Endothelial cell of umbilical vein (primary cell): ENCODE results near the gene ARF1. TPM values are rescaled to one million over a fixed set of nuclear protein-coding genes. Genes with fewer than 3 reads are reported as not detected.
A peak's percentile ranks its signal among the peaks of the same experiment; 100 is the strongest.

ENCODE experiments used
- BruUV-seq: library from RNA; stranded (reverse); fragments of 400-500 nt; replicated peaks from 2 replicates; lab custom pipeline; 2021; lab: Mats Ljungman, UMichigan
- CTCF ChIA-PET: fragments of 300-600, 350-600 bp; sonication (Branson Sonifier 250); formaldehyde crosslinking; loops from one replicate; lab custom pipeline; 2021; ENCODE audit warnings: antibody characterized with exemption, inconsistent platforms; lab: Charles Lee
- POLR2A ChIA-PET: fragments of 300-600, 350-600 bp; sonication (Branson Sonifier 250); formaldehyde crosslinking; loops from one replicate; lab custom pipeline; 2021; ENCODE audit warnings: antibody characterized with exemption, inconsistent platforms; lab: Charles Lee
- DNase-seq: peaks from one replicate; pipeline ENCODE4 v3.0.0-alpha.2; 2011; ENCODE audit warnings: low read depth, low spot score
- FAIRE-seq: peaks from 2 replicates; lab custom pipeline; 2011; peaks lifted over from hg19 to GRCh38; lab: Jason Lieb, UNC
- H2AFZ ChIP-seq: 2 replicates; pipeline ENCODE4 v1.6.0; 2012; ENCODE audit warnings: low read depth, low read length, control low read depth, inconsistent platforms
- H3K27ac ChIP-seq: 2 replicates; pipeline ENCODE4 v1.5.1; 2011; ENCODE audit warnings: low read depth, mild to moderate bottlenecking, control low read depth, low read length, moderate library complexity; ENCODE audit not compliant: insufficient read depth
- H3K27me3 ChIP-seq, 2 experiments: 2 replicates each; pipeline versions ENCODE4 v1.6.0 to v1.6.1; 2011; ENCODE audit warnings: low read length in 2 of 2, mixed read lengths in 1 of 2; ENCODE audit not compliant: control insufficient read depth in 2 of 2, insufficient read depth in 2 of 2
- H3K36me3 ChIP-seq, 2 experiments: 2 replicates in 1 of 2; 3 replicates in 1 of 2; pipeline ENCODE4 v1.5.1; 2011; ENCODE audit warnings: low read length in 2 of 2, mild to moderate bottlenecking in 1 of 2, moderate library complexity in 1 of 2; ENCODE audit not compliant: control insufficient read depth in 2 of 2, insufficient read depth in 2 of 2; ENCODE audit errors: extremely low read depth in 1 of 2
- H3K4me1 ChIP-seq: 3 replicates; pipeline ENCODE4 v1.5.1; 2011; ENCODE audit warnings: mild to moderate bottlenecking, low read length; ENCODE audit not compliant: control insufficient read depth, insufficient read depth; ENCODE audit errors: extremely low read depth
- H3K4me2 ChIP-seq: 2 replicates; pipeline ENCODE4 v1.6.1; 2011; ENCODE audit warnings: low read length, control low read depth, mixed read lengths; ENCODE audit not compliant: insufficient read depth
- H3K4me3 ChIP-seq, 3 experiments: fragments of 200-600 bp in 1 of 3; sonication (generic), shearing (Covaris generic) in 1 of 3; replicated peaks in 1 of 3; 2 replicates each; pipeline ENCODE4 v1.5.1; 2011 to 2016; ENCODE audit warnings: control low read depth in 3 of 3, low read length in 3 of 3, mild to moderate bottlenecking in 2 of 3, inconsistent platforms in 1 of 3, low read depth in 1 of 3, moderate library complexity in 1 of 3; ENCODE audit not compliant: insufficient read depth in 1 of 3
- H3K79me2 ChIP-seq: 2 replicates; pipeline ENCODE4 v1.6.0; 2012; ENCODE audit warnings: low read length, inconsistent platforms; ENCODE audit not compliant: control insufficient read depth, insufficient read depth
- H3K9ac ChIP-seq: replicated peaks from 2 replicates; pipeline ENCODE3; 2011; ENCODE audit warnings: low read length, control low read depth; ENCODE audit not compliant: insufficient read depth; ENCODE audit errors: extremely low read depth
- H3K9me1 ChIP-seq: replicated peaks from 3 replicates; pipeline ENCODE4 v1.6.0; 2011; ENCODE audit warnings: mild to moderate bottlenecking, low read length; ENCODE audit not compliant: control insufficient read depth, insufficient read depth; ENCODE audit errors: extremely low read depth
- H3K9me3 ChIP-seq: replicated peaks from 2 replicates; pipeline ENCODE4 v1.5.1; 2012; ENCODE audit warnings: low read length, inconsistent platforms; ENCODE audit not compliant: control insufficient read depth, insufficient read depth
- H4K20me1 ChIP-seq: replicated peaks from 2 replicates; pipeline ENCODE3; 2011; ENCODE audit warnings: mild to moderate bottlenecking, low read length; ENCODE audit not compliant: control insufficient read depth, insufficient read depth; ENCODE audit errors: extremely low read depth
- CTCF ChIP-seq, 2 donors: IDR thresholded peaks; 1 replicate in 1 of 2; 2 replicates in 1 of 2; pipeline ENCODE4 v1.5.1; 2011; ENCODE audit warnings: low read length in 2 of 2, mild to moderate bottlenecking in 2 of 2, moderate library complexity in 2 of 2, control low read depth in 1 of 2, inconsistent platforms in 1 of 2, low read depth in 1 of 2; ENCODE audit not compliant: insufficient read depth in 1 of 2; ENCODE audit errors: extremely low read depth in 1 of 2
- EZH2 ChIP-seq: IDR thresholded peaks from 2 replicates; pipeline ENCODE4 v1.6.1; 2012; ENCODE audit warnings: borderline replicate concordance, low read depth, mild to moderate bottlenecking, moderate library complexity, low read length, inconsistent platforms; ENCODE audit not compliant: severe bottlenecking
- FOS ChIP-seq: IDR thresholded peaks from 2 replicates; pipeline ENCODE4 v1.6.1; 2011; ENCODE audit warnings: mild to moderate bottlenecking, low read length, moderate library complexity, borderline replicate concordance; ENCODE audit not compliant: insufficient read depth
- GATA2 ChIP-seq: IDR thresholded peaks from 2 replicates; pipeline ENCODE4 v1.7.0; 2011; ENCODE audit warnings: low read depth, mild to moderate bottlenecking, moderate library complexity, mixed read lengths, low read length; ENCODE audit not compliant: insufficient read length, insufficient read depth
- JUN ChIP-seq: IDR thresholded peaks from 2 replicates; pipeline ENCODE4 v1.6.1; 2011; ENCODE audit warnings: borderline replicate concordance, low read depth; ENCODE audit not compliant: insufficient read length, insufficient read depth
- MAX ChIP-seq: IDR thresholded peaks from 2 replicates; pipeline ENCODE4 v1.6.1; 2011; ENCODE audit not compliant: insufficient read depth, insufficient read length
- MYC ChIP-seq: IDR thresholded peaks from one replicate; pipeline ENCODE4 v1.6.1; 2011; ENCODE audit warnings: mild to moderate bottlenecking, low read depth, low read length
- POLR2A ChIP-seq: IDR thresholded peaks from 2 replicates; pipeline ENCODE4 v1.6.1; 2012; ENCODE audit warnings: low read depth, mild to moderate bottlenecking, control low read depth, low read length
- POLR2AphosphoS5 ChIP-seq: IDR thresholded peaks from 2 replicates; pipeline ENCODE4 v1.6.1; 2012; ENCODE audit warnings: low read depth, mild to moderate bottlenecking, control low read depth, low read length, moderate library complexity; ENCODE audit not compliant: insufficient read depth
- dilution Hi-C: fragments of 300-500 bp; cut with MboI; formaldehyde crosslinking; loops from one replicate; pipeline ENCODE4 v1.15.0; 2019; ENCODE audit warnings: low sequenced_read_pairs; ENCODE audit not compliant: extremely low pct_ligation_motif_present
- intact Hi-C: fragments of 100-400 bp; cut with micrococcal nuclease; formaldehyde crosslinking; loops from one replicate; pipeline ENCODE4 v1.10.0; 2022
- polyA plus RNA-seq, 4 experiments: library from polyadenylated mRNA; depleted of rRNA in 3 of 4; stranded (reverse) in 3 of 4; unstranded in 1 of 4; fragments of >200 nt; gene quantifications; 2 replicates each; pipeline versions ENCODE4 v1.2.1 to v1.2.3, GENCODE V29; 2011 to 2012; ENCODE audit warnings: missing spikeins in 1 of 4
- total RNA-seq: library from RNA; stranded (reverse); gene quantifications from 2 replicates; pipeline ENCODE4 v1.2.3, GENCODE V29; 2021

Gene ARF1
- total and polyA plus RNA-seq, 2 donors (not counting 3 experiments of a cell fraction or from before 2014, with no cell fraction given), result 499 to 844 TPM

- ChIA-PET POLR2A (interaction anchor here (1.2 kb wide), 1 partner anchor 82 kb away, joined by 4 read pairs; no protein-coding TSS in a partner anchor), CTCF (interaction anchor here (0.9 to 2.5 kb wide), 6 partner anchors 9 to 84 kb away, joined by 3 to 12 read pairs (median 6); partner anchors contain the start of gene MRPL55)
- Histone ChIP-seq H2AFZ (no peak overlapping the region), H3K9ac (peak overlapping the region; percentile 99), H3K27ac (peak overlapping the region; percentile 94), H3K27me3 (no peaks in the 10 kb centered on the region), H3K79me2 (peaks cover 69% of the 10 kb centered on the region), H3K9me1 (no peaks in the 10 kb centered on the region), H3K4me3 (peak overlapping the region; percentile 51 to 86 (median 56)), H3K4me1 (peaks cover 45% of the 10 kb centered on the region), H3K4me2 (peak overlapping the region; percentile 96), H3K9me3 (no peaks in the 10 kb centered on the region), H4K20me1 (peaks cover 4% of the 10 kb centered on the region), H3K36me3 (no peaks in the 10 kb centered on the region)
- no TSS peak for BruUV-seq
- no peak for TF ChIP-seq MAX
- TF ChIP-seq POLR2AphosphoS5, result no peak
- no peak for TF ChIP-seq JUN
- TF ChIP-seq EZH2, result no peak
- no peak for TF ChIP-seq MYC
- no peak for TF ChIP-seq GATA2
- no peak for TF ChIP-seq CTCF (IDR thresholded peaks at IDR 0.05; ENCODE audit: extremely low read depth in 1 of 2, insufficient read depth in 1 of 2, low read depth in 1 of 2, low read length in 2 of 2)
- no peak for TF ChIP-seq FOS
- TF ChIP-seq POLR2A, result no peak
- FAIRE-seq (peak; percentile 70), DNase-seq (peak; percentile 29)
- intact Hi-C loops (loop anchor here (1.0 to 10.0 kb wide), 7 partner anchors 20 to 518 kb away; partner anchors contain the start of genes C1orf35, GUK1, JMJD4 and SNAP47), dilution Hi-C loops (no loop called here)
These were observed 686 bp downstream of the ARF1 start for GRCh38 chr1:228082918-228083870.
